Measurements from ENCODE around the gene ARHGAP12. TPM values are rescaled to one million over a fixed set of nuclear protein-coding genes. Genes with fewer than 3 reads are reported as not detected.

Gene ARHGAP12
- polyA plus RNA-seq, 1 donor from 2014 or later = 62.6 TPM

DNA sequence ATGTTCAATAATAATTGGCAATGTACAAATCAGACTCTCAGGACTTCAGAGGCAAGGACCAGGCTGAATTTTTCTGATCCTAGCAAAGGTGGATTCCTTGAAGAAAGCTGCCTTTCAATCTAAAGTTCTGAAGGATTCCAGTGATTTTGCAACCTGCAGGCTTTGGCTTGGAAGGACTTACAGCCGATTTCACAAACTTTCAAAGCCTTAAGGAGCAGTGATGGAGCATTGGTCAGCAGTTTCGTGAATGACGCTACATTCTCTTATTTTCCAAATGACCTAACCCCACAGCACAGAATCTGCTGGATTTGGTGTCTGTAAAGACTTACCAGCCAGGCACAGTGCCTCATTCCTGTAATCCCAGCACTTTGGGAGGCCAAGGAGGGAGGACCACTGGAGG, 167.5 kb downstream of the ARHGAP12 start:
- Histone ChIP-seq H3K9me2 (ENCODE audit: insufficient read depth, low read length) (no peaks in the 10 kb centered on the region), H3K4me2 (ENCODE audit: low read length) (peak overlapping the region; percentile 87), H2AFZ (ENCODE audit: low read depth, low read length) (peak overlapping the region; percentile 56), H3K27me3 (ENCODE audit: insufficient read depth, low read depth, low read length) (no peaks in the 10 kb centered on the region), H3K36me3 (ENCODE audit: insufficient read depth, low read length) (no peaks in the 10 kb centered on the region), H3K4me3 (ENCODE audit: low read length) (peak overlapping the region; percentile 97), H4K20me1 (ENCODE audit: insufficient read depth) (no peaks in the 10 kb centered on the region), H3K9ac (ENCODE audit: low read length) (peak overlapping the region; percentile 83), H3K27ac (ENCODE audit: low read length) (peak overlapping the region; percentile 99), H3F3A (ENCODE audit: insufficient read depth, low read length, poor library complexity, severe bottlenecking) (peaks cover 13% of the 10 kb centered on the region), H3K9me3 (ENCODE audit: low read length) (no peaks in the 10 kb centered on the region), H3K79me2 (replicated peaks; ENCODE audit: insufficient read depth, low read length) (no peaks in the 10 kb centered on the region)
- TF ChIP-seq, protein P1, sequence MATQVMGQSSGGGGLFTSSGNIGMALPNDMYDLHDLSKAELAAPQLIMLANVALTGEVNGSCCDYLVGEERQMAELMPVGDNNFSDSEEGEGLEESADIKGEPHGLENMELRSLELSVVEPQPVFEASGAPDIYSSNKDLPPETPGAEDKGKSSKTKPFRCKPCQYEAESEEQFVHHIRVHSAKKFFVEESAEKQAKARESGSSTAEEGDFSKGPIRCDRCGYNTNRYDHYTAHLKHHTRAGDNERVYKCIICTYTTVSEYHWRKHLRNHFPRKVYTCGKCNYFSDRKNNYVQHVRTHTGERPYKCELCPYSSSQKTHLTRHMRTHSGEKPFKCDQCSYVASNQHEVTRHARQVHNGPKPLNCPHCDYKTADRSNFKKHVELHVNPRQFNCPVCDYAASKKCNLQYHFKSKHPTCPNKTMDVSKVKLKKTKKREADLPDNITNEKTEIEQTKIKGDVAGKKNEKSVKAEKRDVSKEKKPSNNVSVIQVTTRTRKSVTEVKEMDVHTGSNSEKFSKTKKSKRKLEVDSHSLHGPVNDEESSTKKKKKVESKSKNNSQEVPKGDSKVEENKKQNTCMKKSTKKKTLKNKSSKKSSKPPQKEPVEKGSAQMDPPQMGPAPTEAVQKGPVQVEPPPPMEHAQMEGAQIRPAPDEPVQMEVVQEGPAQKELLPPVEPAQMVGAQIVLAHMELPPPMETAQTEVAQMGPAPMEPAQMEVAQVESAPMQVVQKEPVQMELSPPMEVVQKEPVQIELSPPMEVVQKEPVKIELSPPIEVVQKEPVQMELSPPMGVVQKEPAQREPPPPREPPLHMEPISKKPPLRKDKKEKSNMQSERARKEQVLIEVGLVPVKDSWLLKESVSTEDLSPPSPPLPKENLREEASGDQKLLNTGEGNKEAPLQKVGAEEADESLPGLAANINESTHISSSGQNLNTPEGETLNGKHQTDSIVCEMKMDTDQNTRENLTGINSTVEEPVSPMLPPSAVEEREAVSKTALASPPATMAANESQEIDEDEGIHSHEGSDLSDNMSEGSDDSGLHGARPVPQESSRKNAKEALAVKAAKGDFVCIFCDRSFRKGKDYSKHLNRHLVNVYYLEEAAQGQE (IDR thresholded peaks at IDR 0.05; ENCODE audit: borderline replicate concordance) = no peak
- TF ChIP-seq, protein P2, sequence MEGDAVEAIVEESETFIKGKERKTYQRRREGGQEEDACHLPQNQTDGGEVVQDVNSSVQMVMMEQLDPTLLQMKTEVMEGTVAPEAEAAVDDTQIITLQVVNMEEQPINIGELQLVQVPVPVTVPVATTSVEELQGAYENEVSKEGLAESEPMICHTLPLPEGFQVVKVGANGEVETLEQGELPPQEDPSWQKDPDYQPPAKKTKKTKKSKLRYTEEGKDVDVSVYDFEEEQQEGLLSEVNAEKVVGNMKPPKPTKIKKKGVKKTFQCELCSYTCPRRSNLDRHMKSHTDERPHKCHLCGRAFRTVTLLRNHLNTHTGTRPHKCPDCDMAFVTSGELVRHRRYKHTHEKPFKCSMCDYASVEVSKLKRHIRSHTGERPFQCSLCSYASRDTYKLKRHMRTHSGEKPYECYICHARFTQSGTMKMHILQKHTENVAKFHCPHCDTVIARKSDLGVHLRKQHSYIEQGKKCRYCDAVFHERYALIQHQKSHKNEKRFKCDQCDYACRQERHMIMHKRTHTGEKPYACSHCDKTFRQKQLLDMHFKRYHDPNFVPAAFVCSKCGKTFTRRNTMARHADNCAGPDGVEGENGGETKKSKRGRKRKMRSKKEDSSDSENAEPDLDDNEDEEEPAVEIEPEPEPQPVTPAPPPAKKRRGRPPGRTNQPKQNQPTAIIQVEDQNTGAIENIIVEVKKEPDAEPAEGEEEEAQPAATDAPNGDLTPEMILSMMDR (IDR thresholded peaks at IDR 0.05; ENCODE audit: poor library complexity, severe bottlenecking) = no peak
- TF ChIP-seq TAF1 (IDR thresholded peaks at IDR 0.05; ENCODE audit: low read depth) = no peak
- TF ChIP-seq MXI1 (conservative IDR thresholded peaks at IDR 0.05; ENCODE audit: poor library complexity, severe bottlenecking) = no peak
- TF ChIP-seq EZH2 (IDR thresholded peaks at IDR 0.05; ENCODE audit: borderline replicate concordance, insufficient read depth, low read length, poor library complexity, severe bottlenecking) = no peak
- no peak for TF ChIP-seq SMC3 (conservative IDR thresholded peaks at IDR 0.05; ENCODE audit: poor library complexity)
- no peak for TF ChIP-seq EP300 (conservative IDR thresholded peaks at IDR 0.05; ENCODE audit: poor library complexity, severe bottlenecking)

DNA sequence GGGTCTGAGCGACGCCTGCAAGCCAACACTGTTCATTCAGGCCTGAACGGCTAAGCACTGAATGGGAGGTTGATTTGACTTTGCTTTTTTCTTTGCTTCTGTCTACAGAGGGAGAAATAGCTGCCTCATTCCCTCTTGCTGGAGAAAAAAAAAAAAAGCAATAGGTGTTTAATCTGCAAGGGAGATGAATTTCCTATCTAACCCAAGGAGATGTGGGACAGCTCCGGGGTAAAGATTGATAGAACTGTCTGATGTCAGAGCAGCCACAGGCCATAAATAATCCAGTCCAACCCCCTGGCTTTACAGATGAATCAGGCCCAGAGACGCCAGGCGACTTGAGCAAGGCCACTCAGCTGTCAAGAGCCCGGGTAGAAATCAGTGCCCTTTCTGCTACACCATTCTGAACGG, 168.0 kb downstream of the ARHGAP12 start:
- Histone ChIP-seq H3K4me3 (ENCODE audit: low read length) (peak overlapping the region; percentile 97), H3K9ac (ENCODE audit: low read length) (peak overlapping the region; percentile 83), H2AFZ (ENCODE audit: low read depth, low read length) (peak overlapping the region; percentile 56)

More for the DNA sequence above, 168.0 kb downstream of the ARHGAP12 start:
- peak overlapping the region; percentile 99 for H3K27ac ChIP-seq (ENCODE audit: low read length)
- peak overlapping the region; percentile 87 for H3K4me2 ChIP-seq (ENCODE audit: low read length)
- no peaks in the 10 kb centered on the region for H3K79me2 ChIP-seq (replicated peaks; ENCODE audit: insufficient read depth, low read length)
- no peaks in the 10 kb centered on the region for H3K36me3 ChIP-seq (ENCODE audit: insufficient read depth, low read length)
- peaks cover 13% of the 10 kb centered on the region for H3F3A ChIP-seq (ENCODE audit: insufficient read depth, low read length, poor library complexity, severe bottlenecking)
- no peaks in the 10 kb centered on the region for H3K9me3 ChIP-seq (ENCODE audit: low read length)
- H3K9me2 ChIP-seq (ENCODE audit: insufficient read depth, low read length) = no peaks in the 10 kb centered on the region
- TF ChIP-seq TAF1 (IDR thresholded peaks at IDR 0.05; ENCODE audit: low read depth) = no peak
- no peak for TF ChIP-seq EP300 (conservative IDR thresholded peaks at IDR 0.05; ENCODE audit: poor library complexity, severe bottlenecking)
- peak; percentile 43 for TF ChIP-seq SMC3 (conservative IDR thresholded peaks at IDR 0.05; ENCODE audit: poor library complexity)
- TF ChIP-seq RAD21 (conservative IDR thresholded peaks at IDR 0.05) = peak; percentile 45
- no peaks in the 10 kb centered on the region for H4K20me1 ChIP-seq (ENCODE audit: insufficient read depth)
- H3K27me3 ChIP-seq (ENCODE audit: insufficient read depth, low read depth, low read length) = no peaks in the 10 kb centered on the region

Data from neural cell (in vitro differentiated cells).